Stomach (tissue), 9 donors: ENCODE results near the gene SRP14. TPM values are rescaled to one million over a fixed set of nuclear protein-coding genes. Genes with fewer than 3 reads are reported as not detected.
A peak's percentile ranks its signal among the peaks of the same experiment; 100 is the strongest.

Experiments
- DNase-seq, 2 donors: peaks; one replicate each; pipeline versions ENCODE4 v3.0.0 to v3.0.0-alpha.2; 2013 to 2019
- H3K27ac ChIP-seq, 5 donors: fragments of 200-600 bp in 4 of 5; sonication (generic) in 4 of 5; one replicate each; pipeline ENCODE4 v1.5.1; 2013 to 2019; ENCODE audit warnings: mild to moderate bottlenecking in 1 of 5, moderate library complexity in 1 of 5
- H3K27me3 ChIP-seq, 3 donors: fragments of 200-600 bp; sonication (generic); one replicate each; pipeline ENCODE4 v1.5.1; 2017 to 2019; ENCODE audit warnings: mixed run types in 1 of 3
- H3K36me3 ChIP-seq, 4 donors: fragments of 200-600 bp; sonication (generic); 1 replicate in 3 of 4; 2 replicates in 1 of 4; pipeline ENCODE4 v1.5.1; 2016 to 2019
- H3K4me1 ChIP-seq, 4 donors: fragments of 200-600 bp; sonication (generic); one replicate each; pipeline ENCODE4 v1.5.1; 2016 to 2019
- H3K4me3 ChIP-seq, 4 donors: fragments of 200-600 bp; sonication (generic) in 3 of 4; one replicate each; pipeline ENCODE4 v1.5.1; 2016 to 2019; ENCODE audit warnings: mild to moderate bottlenecking in 1 of 4
- H3K9me3 ChIP-seq, 4 donors: fragments of 200-600 bp; sonication (generic); one replicate each; pipeline ENCODE4 v1.5.1; 2016 to 2019
- EP300 ChIP-seq: sonication (generic); formaldehyde crosslinking; IDR thresholded peaks from one replicate; pipeline ENCODE4 v1.6.1; 2017; ENCODE audit warnings: antibody characterized with exemption
- POLR2A ChIP-seq, 4 donors: fragments of 450-650 bp; IDR thresholded peaks; one replicate each; pipeline ENCODE4 v1.6.1; 2016; ENCODE audit warnings: antibody characterized with exemption in 4 of 4, control low read depth in 2 of 4, mild to moderate bottlenecking in 1 of 4, moderate library complexity in 1 of 4
- POLR2AphosphoS5 ChIP-seq, 3 donors: sonication (generic); formaldehyde crosslinking; IDR thresholded peaks; one replicate each; pipeline ENCODE4 v1.6.1; 2016; ENCODE audit warnings: antibody characterized with exemption in 3 of 3
- WGBS, 5 donors: extraction: QIAGEN DNeasy Blood & Tissue Kit in 3 of 5; methylation state at CpG; one replicate each; pipeline versions ENCODE4 v1.1.5 to v1.1.7; 2013 to 2018; 5-methylcytosine and 5-hydroxymethylcytosine counted together
- intact Hi-C: fragments of 100-400 bp; cut with DNase I; formaldehyde crosslinking; loops from one replicate; pipeline ENCODE4 v1.15.1; 2023; ENCODE audit warnings: low total_unique reads
- polyA plus RNA-seq, 3 donors: library from polyadenylated mRNA; stranded (reverse); fragments of 200-250 nt; gene quantifications; one replicate each; pipeline ENCODE4 v1.2.3, GENCODE V29; 2013
- total RNA-seq, 5 donors: library from RNA; depleted of rRNA; stranded (reverse); fragments of >200 nt; gene quantifications; one replicate each; pipeline versions ENCODE4 v1.1.0 to v1.2.3, GENCODE V29; 2014 to 2016
- TF ChIP-seq, protein P1 (sequence below), 7 experiments: fragments of 450-650 bp in 4 of 7; fragments of 200-600 bp in 3 of 7; sonication (generic) in 3 of 7; IDR thresholded peaks; one replicate each; pipeline ENCODE4 v1.5.1; 2016 to 2019; ENCODE audit warnings: antibody characterized with exemption in 7 of 7, control low read depth in 2 of 7, mild to moderate bottlenecking in 1 of 7
- donor health status: healthy with polysubstance abuse.
- donor health status: Bipolar disorder and iron deficiency.
- donor health status: healthy.

The SRP14 gene
- total and polyA plus RNA-seq, 8 donors = 72.4 to 411 (median 284) TPM

DNA sequence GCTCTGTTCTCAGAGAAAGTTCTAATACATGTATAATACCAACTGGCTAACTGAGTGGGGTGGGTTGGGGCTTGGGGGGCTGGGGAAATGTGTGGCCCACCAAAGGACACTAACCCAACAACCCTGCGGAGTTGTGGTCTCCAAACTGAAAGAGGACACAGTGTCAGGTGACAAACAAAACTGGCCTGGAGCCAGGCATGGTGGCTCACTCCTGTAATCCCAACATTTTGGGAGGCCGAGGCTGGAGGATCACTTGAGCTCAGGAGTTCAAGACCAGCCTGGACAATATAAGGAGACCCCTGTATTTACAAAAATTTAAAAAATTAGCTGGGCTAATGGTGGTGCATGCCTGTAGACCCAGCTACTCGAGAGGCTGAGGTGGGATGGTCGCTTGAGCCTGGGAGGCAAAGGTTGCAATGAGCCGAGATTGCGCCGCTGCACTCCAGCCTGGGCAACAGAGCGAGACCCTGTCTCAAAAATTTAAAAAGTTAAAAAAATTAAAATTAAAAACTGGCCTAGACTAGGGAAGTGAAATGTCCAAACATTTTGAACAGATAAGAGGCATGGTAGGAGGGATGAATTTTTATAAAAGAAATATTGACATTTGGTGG lies 31.7 kb upstream of the SRP14 start:
- no peak for DNase-seq
- intact Hi-C loops = no loop called here
- H3K36me3 ChIP-seq = no peaks in the 10 kb centered on the region
- TF ChIP-seq POLR2AphosphoS5 (IDR thresholded peaks at IDR 0.05) = no peak
- TF ChIP-seq POLR2A (IDR thresholded peaks at IDR 0.05) = no peak
- TF ChIP-seq EP300 = no peak
- TF ChIP-seq, protein P1, sequence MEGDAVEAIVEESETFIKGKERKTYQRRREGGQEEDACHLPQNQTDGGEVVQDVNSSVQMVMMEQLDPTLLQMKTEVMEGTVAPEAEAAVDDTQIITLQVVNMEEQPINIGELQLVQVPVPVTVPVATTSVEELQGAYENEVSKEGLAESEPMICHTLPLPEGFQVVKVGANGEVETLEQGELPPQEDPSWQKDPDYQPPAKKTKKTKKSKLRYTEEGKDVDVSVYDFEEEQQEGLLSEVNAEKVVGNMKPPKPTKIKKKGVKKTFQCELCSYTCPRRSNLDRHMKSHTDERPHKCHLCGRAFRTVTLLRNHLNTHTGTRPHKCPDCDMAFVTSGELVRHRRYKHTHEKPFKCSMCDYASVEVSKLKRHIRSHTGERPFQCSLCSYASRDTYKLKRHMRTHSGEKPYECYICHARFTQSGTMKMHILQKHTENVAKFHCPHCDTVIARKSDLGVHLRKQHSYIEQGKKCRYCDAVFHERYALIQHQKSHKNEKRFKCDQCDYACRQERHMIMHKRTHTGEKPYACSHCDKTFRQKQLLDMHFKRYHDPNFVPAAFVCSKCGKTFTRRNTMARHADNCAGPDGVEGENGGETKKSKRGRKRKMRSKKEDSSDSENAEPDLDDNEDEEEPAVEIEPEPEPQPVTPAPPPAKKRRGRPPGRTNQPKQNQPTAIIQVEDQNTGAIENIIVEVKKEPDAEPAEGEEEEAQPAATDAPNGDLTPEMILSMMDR (IDR thresholded peaks at IDR 0.05) = no peak
- no peak overlapping the region for H3K4me3 ChIP-seq
- no peaks in the 10 kb centered on the region for H3K9me3 ChIP-seq
- WGBS, 5 donors = 96 to 98% (median 96%) methylated on average over 8 of the region's 8 CpGs
- peaks cover 27 to 64% (median 48%) of the 10 kb centered on the region in 4 donors for H3K4me1 ChIP-seq
- H3K27ac ChIP-seq = peak overlapping the region in 2 of 5 donors; percentile 84 to 87
- H3K27me3 ChIP-seq = no peaks in the 10 kb centered on the region

DNA sequence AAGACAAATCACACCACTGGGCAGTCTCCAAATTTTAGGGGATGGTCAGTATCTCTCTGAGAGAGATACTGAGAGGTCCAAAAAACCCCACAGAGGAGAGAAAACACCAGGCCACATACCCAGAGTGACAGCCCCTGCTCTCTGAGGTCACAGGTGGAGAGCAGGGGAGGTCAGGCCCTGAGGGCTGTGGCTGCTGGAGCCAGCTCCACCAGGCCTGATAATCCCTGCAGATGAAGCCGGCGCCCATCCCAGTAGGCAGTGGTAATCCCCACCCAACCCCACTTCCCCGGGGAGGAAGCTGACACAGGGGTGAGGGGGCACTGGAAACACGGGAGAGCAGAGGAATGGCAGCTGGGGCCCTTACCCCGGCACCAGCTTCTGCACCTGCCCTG lies 31.2 kb upstream of the SRP14 start:
- H3K36me3 ChIP-seq = no peaks in the 10 kb centered on the region
- peak overlapping the region in 3 of 5 donors; percentile 76 to 87 (median 84) for H3K27ac ChIP-seq
- intact Hi-C loops = no loop called here
- no peak for TF ChIP-seq POLR2AphosphoS5 (IDR thresholded peaks at IDR 0.05)
- no peak for TF ChIP-seq POLR2A (IDR thresholded peaks at IDR 0.05)
- TF ChIP-seq EP300 = no peak
- H3K4me1 ChIP-seq = peaks cover 24 to 64% (median 42%) of the 10 kb centered on the region in 4 donors
- 44 to 70% (median 50%) methylated on average over 2 to 5 of the region's 5 CpGs for WGBS, 5 donors
- DNase-seq = no peak
- H3K27me3 ChIP-seq = no peaks in the 10 kb centered on the region
- no peaks in the 10 kb centered on the region for H3K9me3 ChIP-seq
- no peak overlapping the region for H3K4me3 ChIP-seq

DNA sequence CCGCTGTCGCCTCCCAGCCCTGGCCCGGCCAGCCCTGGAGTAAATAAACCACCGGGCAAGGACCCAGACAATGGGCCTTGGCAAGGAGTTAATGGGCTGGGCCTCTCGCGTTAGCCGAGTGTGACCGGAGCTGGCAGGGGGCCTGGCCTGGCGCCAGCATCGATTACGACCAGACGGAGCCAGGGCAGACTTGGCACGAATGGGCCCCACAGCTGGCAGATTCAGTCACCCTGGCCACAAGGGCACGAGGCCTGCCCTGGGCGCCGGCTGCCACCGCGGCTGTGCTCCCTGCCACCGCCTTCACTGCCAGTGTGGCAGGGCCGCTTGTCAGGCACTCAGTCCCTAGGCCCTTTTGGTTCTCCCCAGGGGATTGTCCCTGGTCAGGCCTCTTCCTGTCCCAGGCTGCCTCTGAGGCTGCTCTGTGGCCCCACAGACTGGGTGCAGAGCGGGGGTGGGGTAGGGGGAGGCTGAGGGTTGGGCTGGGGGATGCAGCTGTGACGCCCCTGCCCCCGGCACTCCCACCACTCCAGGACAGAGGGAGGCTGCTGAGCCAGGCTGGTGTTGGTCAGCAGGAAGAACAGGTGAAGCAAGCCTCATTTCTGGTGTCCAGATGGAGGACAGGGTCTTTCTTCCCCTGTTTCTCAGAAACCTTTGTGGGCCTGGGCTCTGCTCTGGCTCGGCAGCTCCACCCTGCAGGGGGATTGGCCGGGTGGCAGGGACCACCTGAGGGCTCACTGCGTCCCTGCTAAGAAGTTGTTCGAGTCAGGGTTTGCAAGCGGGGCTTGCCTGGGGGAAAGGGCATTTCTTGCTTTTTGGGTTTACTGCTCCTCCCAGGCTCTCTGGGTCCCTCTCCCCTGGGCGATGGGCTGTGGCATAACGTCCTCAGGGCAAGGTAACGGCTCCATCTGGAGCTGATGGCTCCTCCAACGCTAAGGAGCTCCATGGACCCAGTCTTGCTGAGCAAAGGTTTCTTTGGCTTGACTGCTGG lies 30.5 kb upstream of the SRP14 start:
- 26 to 33% (median 27%) methylated on average over 18 to 32 of the region's 32 CpGs for WGBS, 5 donors
- intact Hi-C loops = no loop called here
- H3K4me3 ChIP-seq = no peak overlapping the region
- no peaks in the 10 kb centered on the region for H3K27me3 ChIP-seq
- no peaks in the 10 kb centered on the region for H3K36me3 ChIP-seq
- H3K27ac ChIP-seq = peak overlapping the region; percentile 75 to 87 (median 80)
- peak; percentile 95 to 99 for DNase-seq
- peaks cover 19 to 61% (median 40%) of the 10 kb centered on the region in 4 donors for H3K4me1 ChIP-seq
- no peaks in the 10 kb centered on the region for H3K9me3 ChIP-seq
- TF ChIP-seq, protein P1 (IDR thresholded peaks at IDR 0.05) = no peak
- TF ChIP-seq POLR2AphosphoS5 (IDR thresholded peaks at IDR 0.05) = peak; percentile 69 to 92 (median 77)

DNA sequence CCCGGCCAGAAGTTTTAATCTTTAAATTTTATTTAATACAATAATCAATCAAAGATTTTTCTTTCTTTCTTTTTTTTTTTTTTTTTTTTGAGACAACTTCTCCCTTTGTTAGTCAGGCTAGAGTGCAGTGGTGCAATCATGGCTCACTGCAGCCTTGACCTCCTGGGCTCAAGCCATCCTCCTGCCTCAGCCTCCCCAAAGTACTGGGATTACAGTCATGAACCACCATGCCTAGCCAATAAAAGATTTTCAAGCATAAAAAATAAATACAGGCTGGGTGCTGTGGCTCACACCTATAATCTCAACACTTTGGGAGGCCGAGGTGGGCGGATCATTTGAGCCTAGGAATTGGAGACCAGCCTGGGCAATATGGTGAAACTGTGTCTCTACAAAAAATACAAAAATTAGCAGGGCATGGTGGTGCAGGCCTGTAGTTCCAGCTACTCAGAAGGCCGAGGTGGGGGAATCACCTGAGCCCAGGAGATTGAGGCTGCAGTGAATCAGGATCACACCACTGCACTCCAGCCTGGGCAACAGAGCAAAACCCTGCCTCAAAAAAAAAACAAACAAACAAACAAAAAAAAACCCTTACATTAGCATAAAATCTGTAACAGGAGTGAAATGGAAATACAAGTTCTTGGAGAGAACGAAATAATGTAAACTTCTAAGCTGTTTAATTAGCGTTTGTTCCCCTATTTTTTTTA lies 29.1 kb upstream of the SRP14 start:
- 47 to 67% (median 53%) methylated on average over 6 of the region's 6 CpGs for WGBS, 5 donors

More for the DNA sequence above, 29.1 kb upstream of the SRP14 start:
- TF ChIP-seq POLR2AphosphoS5 (IDR thresholded peaks at IDR 0.05) (no peak), EP300 (no peak), POLR2A (IDR thresholded peaks at IDR 0.05) (no peak)
- TF ChIP-seq, protein P1 (IDR thresholded peaks at IDR 0.05) = no peak
- H3K4me1 ChIP-seq = peaks cover 19 to 60% (median 40%) of the 10 kb centered on the region in 4 donors
- H3K9me3 ChIP-seq = no peaks in the 10 kb centered on the region
- intact Hi-C loops = no loop called here
- H3K4me3 ChIP-seq = no peak overlapping the region
- H3K27ac ChIP-seq = no peak overlapping the region
- no peak for DNase-seq
- no peaks in the 10 kb centered on the region for H3K27me3 ChIP-seq
- no peaks in the 10 kb centered on the region for H3K36me3 ChIP-seq
